Right ventricle myocardium inferior (tissue), 1 donor: ENCODE data around the gene DBX2. TPM values are rescaled to one million over a fixed set of nuclear protein-coding genes. Genes with fewer than 3 reads are reported as not detected.
A peak's percentile ranks its signal among the peaks of the same experiment; 100 is the strongest.
"Not testable (repeated sequence)": the region's sequence is repeated elsewhere in the genome, so short reads cannot be mapped to it uniquely, and the experiment has no call there.

ENCODE experiments used
- ATAC-seq: fragments of 200-7000 bp; cut with Tn5 transposase; one replicate; pipeline ENCODE4 v1.9.1; 2020; ENCODE audit warnings: mild to moderate bottlenecking, moderate library complexity
- DNase-seq: peaks from one replicate; pipeline ENCODE4 v3.0.0; 2021; ENCODE audit errors: missing footprints
- intact Hi-C: fragments of 100-400 bp; cut with DNase I; formaldehyde crosslinking; loops from one replicate; pipeline ENCODE4 v1.11.0; 2022
- long read RNA-seq: library from polyadenylated mRNA; unstranded; transcript quantifications from one replicate; pipeline ENCODE4 v2.0.0, GENCODE V29; 2021
- total RNA-seq: library from RNA; stranded (reverse); fragmentation: NEBNext Ultra II Directional; extraction: Animal tissue kit (Norgen Biotek cat#: 25700); gene quantifications from one replicate; pipeline ENCODE4 v1.2.1, GENCODE V29; 2021
- donor health status: DM: no; HTN: yes; CAD: no; lungs with severe emphysema.

DBX2 gene
- 0.24 TPM for total RNA-seq
- long read RNA-seq = 0 reads

DNA sequence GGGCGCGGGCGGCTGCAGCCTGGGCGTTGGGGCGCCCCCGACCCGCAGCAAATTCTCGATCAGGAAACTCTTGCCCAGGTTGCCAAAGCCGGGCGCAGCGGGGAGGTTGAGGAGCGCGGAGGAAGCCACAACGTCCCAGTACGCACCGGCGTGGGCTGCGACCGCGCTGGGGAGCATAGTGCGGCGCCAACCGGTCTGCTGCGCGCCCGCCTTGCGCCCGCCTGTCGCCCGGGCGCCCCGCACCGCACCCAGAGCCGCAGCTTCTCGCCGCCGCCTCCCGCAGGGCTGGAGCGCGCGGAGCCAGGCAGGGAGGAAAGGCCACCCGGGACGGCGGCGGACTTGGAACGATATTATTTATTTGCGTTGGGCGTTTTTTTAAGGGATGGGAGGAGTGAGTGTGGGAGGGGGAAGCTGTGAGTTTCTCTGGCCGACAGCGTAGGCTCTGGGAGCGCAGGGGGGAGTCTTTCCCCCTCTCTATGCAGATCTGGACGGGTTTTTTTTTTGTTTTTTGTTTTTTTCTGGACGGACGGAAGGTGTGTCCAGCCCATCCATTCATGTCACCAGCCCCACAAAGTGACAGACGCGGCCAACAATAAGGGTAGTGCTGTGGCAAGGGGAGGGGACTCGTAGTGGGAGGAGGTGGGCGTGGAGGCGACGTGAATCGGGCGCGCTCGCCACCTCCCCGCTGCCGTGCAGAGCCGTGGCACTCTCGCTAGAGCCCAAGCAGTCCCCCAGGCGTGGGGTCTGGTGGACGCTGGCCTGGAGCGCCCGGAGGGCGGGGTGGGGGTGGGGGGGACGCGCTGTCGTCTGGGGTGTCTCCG lies at the start of gene DBX2:
DBX2 (minus strand) TSS at position 349 of the 821 bp plus-strand sequence; CDS start at position 177, 172 bp downstream.
- ATAC-seq (peak; percentile 42), DNase-seq (no peak)
- intact Hi-C loops = no loop called here

DNA sequence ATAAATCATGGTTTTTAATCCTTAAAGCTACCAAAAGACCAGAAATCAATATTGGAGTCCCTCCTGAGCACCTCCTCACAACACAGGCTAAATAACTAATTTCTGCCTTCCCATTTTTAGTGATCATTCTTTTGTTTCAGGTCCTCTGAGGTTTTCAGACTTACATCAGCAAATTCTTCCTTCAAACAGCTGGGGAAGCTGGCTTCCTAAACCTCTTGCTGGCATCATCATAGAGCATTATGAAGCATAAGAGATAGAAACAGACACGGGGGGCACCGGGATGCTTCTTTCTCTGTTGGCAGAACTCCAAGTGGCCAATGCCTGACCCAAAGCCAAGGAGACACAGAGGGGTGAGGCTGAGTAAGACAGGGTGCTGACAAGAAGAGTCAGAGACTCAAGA lies 47.9 kb upstream of the DBX2 start:
- intact Hi-C loops = no loop called here
- ATAC-seq = no peak
- DNase-seq = no peak

DNA sequence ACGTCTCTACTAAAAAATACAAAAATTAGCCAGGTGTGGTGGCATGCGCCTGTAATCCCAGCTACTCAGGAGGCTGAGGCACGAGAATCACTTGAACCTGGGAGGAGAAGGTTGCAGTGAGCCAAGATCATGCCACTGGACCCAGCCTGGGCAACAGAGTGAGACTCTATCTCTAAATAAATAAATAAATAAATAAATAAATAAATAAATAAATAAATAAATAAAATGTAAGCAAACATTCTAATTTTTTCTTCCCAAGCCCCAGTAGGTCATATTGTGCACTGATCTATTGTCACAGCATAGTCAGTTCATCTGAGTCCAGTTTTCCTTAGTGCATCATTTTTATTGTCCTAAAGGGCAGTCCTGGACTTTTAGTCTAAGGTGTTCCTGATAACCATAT lies 44.5 kb upstream of the DBX2 start:
- ATAC-seq, DNase-seq, intact Hi-C loops: not testable (repeated sequence)

DNA sequence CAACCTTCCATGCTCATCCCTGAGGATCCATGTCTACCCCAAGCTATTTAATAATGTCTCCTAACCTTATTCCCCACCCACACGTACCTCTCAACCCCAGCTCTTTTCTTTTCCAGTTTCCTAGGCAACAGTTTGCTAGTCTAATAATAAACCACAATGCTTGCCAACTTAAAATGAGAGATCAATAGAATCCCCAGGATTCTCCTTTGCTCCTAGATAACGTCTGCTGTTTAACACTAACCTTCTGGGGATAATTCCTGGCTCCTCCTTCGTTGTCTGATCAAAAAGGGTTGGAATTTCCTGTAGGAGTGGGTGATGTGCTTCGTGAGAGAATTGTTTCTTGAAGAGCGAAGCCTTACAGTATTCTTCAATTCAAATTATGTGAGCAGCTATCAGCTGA lies 42.2 kb upstream of the DBX2 start:
- intact Hi-C loops = no loop called here
- ATAC-seq (no peak), DNase-seq (no peak)

DNA sequence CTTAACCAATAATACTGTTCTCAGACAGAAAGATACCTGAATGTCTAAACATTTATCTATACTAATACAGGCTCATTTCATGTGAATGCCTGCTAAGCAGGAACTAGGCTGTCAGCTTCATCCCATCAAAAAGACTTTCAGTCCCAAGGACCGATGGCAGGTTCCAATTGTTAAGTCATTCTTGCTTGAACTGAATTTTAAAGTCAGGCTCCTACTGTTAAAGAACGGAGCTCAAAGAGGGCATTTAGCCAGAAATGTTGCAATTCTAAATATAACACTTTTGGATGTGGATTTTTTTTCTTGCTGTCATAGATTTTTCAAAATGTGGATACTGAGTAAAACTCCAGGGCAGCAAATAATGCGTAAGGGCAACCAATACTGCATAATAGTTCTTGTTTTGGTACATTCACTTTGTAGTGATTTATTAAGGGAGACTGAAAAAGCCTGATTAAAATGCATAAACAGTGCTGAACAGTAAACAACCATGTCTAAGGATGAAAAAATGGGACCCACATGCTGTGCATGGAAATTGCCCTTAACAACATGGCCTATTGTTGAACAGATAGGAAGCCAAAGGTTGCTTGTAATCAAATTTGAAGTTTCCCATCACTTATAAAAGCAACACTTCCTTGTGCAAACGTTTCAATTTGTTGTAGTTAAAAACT lies 38.6 kb upstream of the DBX2 start:
- intact Hi-C loops = no loop called here
- ATAC-seq (peak; percentile 76), DNase-seq (no peak)

DNA sequence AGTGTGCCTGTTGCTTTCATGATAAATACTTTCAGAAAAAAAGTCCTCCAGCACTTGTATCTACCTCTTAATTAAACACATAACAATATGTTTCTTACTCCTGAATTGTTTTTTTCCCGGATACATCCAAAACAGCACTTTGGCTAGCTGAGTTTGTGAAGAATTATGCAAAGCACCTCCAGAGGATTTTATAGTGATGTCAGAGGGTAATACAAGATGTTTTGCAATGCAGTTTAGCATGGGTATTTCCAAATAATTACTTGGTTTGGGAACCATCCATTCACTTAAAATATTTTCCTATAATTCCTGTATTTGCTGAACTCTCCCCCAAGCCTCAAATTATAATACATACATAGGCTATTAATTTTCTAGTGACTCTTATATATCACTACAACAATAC lies 37.7 kb upstream of the DBX2 start:
- ATAC-seq (peak; percentile 79), DNase-seq (no peak)
- intact Hi-C loops = no loop called here

DNA sequence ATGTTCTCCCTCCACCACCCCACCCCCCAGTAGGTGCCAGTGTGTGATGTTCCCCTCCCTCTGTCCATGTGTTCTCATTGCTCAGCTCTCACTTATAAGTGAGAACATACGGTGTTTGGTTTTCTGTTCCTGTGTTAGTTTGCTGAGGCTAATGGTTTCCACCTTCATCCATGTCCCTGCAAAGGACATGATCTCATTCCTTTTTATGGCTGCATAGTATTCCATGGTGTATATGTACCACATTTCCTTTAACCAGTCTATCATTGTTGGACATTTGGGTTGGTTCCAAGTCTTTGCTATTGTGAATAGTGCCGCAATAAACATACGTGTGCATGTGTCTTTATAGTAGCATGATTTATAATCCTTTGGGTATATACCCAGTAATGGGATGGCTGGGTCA lies 33.3 kb upstream of the DBX2 start:
- not testable (repeated sequence) for ATAC-seq, DNase-seq

DNA sequence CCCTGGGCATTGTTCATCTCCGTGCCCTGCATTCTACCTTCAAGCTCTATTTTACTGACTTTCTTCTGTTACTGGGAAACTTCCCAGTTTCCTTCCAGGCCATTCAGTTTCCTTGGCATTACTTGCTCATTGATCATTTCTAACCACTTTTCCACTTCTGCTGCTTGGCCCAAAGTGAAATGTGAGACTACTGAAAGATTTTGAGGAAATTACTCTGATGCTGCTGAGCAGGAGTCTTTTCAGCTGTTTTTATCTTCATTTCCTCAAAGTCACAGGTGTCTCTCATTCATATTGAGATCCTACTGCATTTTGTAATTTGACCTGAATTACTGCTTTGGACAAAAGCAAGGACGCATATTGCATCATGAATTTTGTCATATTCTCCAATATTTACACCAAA lies 26.4 kb upstream of the DBX2 start:
- intact Hi-C loops = no loop called here
- ATAC-seq (no peak), DNase-seq (no peak)

More for the DNA sequence above, 33.3 kb upstream of the DBX2 start:
- intact Hi-C loops = not testable (repeated sequence)

DNA sequence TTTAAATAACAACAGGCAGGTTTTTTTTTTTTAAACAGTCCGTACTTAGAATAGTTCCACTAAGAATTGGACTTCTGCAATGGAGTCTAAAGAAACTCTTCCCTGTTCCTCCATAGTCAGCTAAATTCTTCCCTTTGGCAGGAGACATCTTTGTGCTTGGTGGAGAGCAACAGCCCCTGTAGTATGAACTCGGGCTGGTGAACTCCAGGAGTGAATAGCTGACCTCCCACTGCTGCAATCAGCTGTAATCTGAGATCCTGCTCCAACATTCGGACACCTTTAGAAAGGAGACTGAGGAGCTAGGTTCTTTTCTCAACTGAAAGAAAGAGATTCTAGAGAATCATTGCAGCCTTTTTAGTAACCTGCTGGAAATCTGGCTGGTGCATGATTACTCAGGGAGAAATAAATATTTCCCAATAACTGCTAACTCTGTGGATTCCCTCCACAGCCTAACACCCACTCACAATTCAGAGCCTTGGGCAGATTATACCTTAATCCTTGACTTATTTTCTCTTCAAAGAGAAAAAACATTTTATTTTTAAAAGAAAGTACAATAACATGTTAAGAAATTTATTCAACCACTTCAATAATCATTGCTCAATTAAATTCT lies 25.6 kb upstream of the DBX2 start:
- ATAC-seq (no peak), DNase-seq (no peak)

DNA sequence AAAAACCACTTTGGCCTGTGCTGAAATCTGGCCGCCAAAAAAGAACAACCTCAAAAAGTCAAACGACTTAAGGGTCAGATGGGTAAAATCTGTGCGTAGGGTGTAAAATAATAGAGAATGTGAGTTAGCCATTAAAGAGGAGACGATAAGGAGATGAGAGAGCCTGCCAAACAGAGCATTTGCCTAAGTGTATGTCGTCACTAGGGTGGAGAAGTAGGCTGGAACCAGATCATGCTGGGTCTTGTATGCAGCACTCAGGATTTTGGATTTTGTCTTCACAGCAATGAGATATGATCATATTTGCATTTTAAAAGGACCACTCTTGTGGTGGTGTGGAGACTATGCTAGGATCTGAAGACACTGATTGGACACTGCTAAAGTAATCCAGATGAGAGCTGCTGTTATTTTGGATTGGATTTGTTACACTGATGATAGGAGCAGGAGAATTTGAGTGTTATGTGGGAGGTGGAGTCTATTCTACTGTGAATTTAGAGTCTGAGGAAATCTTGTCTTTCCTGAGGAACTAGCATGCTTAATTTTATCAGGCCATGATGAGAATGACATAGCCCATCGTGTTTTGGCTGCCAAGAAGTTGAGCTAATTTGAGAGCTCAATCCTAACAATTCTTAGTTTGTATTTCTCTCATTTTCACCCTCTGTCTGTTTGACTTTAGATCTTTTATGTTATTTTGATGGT lies 24.8 kb upstream of the DBX2 start:
- intact Hi-C loops = no loop called here
- DNase-seq (no peak), ATAC-seq (peak; percentile 92)

More for the DNA sequence above, 25.6 kb upstream of the DBX2 start:
- intact Hi-C loops = no loop called here

DNA sequence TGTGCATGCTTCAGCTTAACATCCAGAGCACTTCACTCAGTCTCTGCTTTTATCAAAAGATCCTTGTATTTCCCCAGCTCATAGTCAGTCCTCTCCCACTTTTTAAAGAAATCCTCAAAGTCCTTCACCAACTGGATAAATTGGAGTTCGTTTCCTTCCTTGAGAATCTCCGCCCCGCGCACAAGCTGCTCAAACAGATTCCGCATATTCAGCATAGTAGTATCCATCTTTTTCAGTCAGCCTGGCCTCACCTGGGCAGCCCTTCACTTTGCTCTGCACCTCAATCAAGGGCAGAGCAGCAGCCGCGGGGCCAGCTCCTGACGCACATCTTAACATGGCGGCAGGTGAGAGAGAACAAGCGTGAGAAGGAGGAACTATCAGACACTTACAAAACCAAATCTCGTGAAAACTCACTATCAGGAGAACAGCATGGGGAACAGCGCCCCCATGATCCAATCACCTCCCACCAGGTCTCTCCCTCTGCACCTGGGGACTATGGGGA lies 14.3 kb upstream of the DBX2 start:
- ATAC-seq (no peak), DNase-seq (peak; percentile 55)
- intact Hi-C loops = no loop called here

DNA sequence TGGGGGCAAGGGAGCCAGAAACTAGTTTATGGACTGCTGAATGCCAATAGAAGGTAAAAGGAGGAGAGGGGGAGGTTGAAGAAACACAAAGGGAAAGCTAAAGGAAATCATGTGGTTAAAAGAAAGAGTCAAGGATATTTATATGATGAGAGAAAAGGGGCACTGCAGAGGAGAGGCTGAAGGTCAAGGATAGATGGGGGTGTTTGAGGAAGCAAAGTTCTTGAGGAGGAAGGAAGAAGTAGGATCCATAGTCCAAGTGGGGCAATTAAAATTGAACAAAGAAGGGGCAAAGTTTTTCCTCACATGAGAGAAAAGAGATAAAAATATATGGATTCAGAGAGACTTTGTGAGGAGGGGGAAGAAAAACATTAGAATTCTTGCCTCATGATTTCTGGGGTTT lies 10.1 kb upstream of the DBX2 start:
- DNase-seq = no peak
- intact Hi-C loops = no loop called here

DNA sequence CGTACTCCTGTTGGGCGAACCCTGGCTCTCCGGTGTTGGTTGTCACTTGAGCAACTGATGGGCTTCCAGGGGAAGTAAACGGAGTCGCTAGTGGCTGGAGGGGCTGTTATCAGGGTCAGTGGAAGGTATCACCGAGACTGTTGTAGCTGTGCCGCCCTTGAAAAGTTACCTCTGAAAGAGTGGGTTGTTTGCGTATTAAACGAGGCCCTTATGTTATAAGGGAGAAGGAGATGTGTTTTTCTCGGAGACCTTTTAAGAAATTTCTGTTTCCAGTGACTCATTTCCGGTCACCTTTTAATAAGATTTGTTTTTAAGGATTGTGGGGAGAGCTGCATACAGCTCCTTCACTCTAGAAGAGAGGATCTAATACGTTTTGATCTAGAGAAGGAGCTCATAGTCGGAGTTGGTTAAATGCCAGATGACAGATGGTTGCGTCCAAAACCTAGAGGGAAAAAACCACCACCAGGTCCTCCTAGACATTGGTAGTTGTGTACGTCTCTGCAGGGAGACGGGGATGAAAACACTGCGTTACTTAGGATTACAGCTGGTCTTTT lies 750 bp upstream of the DBX2 start:
- ATAC-seq (no peak), DNase-seq (no peak)
- intact Hi-C loops = no loop called here

More for the DNA sequence above, 10.1 kb upstream of the DBX2 start:
- ATAC-seq = no peak

DNA sequence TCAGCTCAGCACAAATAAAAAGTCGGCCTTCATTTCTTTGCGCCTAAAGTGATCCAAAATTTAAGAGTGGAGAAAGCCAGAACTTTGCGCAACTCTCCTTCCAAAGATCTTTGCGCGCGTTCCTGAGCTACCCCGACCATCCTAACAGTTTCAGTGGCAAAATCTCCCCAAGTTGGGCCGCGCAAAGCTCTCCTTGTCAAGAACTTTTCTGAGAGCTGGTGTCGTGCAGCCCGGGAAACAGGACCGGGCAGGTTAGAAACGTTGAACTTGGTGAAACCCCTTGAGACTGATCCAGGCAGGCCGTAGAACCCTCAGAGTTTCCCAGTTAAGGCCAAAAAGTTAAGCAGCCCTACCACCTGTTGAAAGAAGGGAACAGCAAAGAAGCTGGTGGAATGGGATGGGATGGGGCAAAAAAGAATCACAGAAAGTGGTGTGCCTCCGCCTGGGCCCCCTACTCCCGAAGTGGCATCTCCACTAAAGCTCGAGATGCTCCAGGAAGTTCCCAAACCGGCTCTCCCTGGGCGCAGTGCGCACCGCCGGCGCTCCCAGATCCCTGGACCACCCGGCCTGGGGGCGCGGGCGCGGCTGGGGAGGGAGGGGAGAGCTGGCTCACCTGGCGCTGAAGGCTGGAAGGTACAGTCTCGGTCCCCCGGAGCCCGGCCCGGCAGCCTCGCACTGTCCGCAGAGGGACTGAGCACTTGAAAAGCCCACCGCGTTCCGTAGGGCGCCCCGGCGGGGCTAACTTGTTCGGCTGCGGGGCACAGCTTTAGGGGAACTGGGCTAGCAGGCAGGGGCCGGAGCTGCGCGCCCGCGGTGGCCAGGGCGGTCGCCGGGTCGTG lies 768 bp downstream of the DBX2 start:
- ATAC-seq = peak; percentile 44
- intact Hi-C loops = no loop called here
- DNase-seq = no peak

DNA sequence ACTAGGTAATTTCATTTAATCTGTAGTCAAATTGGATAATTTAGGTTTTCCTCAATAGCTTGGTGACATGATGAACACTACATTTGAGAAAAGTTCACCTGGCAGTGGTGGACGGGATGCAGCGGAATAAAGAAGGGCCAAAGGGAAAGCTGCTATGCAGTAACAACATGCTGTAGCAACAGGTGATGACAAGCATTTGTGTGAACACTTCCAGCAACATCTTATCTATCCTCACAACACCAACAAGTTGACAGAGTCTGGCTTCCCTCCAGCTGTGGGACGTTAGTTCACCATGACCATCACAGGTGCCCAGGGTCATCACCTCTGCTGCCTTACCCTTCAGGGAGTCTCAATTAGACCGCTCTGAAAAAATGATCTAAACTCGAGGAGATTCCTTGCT lies 8.3 kb downstream of the DBX2 start:
- intact Hi-C loops = no loop called here
- ATAC-seq (no peak), DNase-seq (no peak)

DNA sequence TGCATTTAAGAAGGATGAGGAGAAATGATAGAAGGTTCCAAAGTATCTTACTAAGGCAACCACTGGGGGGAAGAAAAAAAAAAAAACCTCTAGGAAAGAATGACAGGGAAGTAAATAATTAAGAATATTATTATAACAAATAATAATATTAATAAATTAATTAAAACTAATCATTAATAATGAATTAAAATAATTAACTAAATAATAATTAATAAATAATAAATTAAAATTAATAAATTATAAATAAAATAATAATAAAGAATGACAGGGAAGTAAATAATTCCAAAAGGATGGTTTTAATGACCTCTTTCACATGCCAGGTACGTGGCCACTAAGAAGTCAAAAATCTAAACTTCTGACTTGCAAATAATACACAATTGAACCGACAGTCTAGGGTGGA lies 9.9 kb downstream of the DBX2 start:
- DNase-seq (no peak), ATAC-seq (no peak)
- intact Hi-C loops = no loop called here

DNA sequence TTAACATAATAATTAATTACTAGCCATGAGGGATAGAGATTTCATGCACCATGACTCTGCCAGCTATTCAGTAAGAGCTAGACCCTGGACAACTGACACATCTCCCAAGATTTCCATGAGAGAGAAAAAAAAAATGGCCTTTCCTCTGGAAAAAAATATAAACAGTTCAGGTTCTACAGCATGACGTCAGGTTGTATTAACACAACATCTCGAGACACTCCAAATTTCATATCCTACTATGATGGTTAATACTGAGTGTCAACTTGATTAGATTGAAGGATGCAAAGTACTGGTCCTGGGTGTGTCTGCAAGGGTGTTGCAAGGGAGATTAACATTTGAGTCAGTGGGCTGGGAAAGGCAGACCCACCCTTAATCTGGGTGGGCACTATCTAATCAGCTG lies 11.1 kb downstream of the DBX2 start:
- intact Hi-C loops = no loop called here
- no peak for ATAC-seq
- DNase-seq = no peak

DNA sequence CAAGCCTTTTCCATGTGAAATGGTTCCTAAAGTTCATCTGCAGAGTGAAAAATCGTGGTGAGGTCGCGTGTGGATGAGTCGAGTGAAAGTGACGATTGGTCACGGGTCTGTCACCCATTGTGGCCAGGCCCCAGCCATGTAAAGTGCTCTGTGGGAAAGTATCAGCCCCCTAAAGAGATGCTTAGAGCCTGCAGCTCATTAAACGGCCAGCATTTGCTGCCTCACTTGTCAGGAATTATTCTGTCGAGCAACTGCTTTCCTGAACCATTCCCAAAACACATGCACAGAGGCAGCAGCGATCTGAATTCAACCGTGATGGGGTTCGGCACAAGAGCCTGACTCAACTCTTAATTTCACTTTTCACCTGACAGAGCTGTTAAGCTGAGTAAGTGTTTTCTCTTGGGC lies 16.0 kb downstream of the DBX2 start:
- DNase-seq (no peak), ATAC-seq (no peak)
- intact Hi-C loops = no loop called here
